HG03060 (cell line): ENCODE results near the gene RASA2.
"Not testable (repeated sequence)": the region's sequence is repeated elsewhere in the genome, so short reads cannot be mapped to it uniquely, and the experiment has no call there.

ENCODE experiments used
- ATAC-seq: cut with Tn5 transposase; IDR thresholded peaks from one replicate; pipeline ENCODE4 v1.9.1; 2021; ENCODE audit warnings: low read depth, moderate number of reproducible peaks; ENCODE audit not compliant: unreplicated experiment

The RASA2 gene

DNA sequence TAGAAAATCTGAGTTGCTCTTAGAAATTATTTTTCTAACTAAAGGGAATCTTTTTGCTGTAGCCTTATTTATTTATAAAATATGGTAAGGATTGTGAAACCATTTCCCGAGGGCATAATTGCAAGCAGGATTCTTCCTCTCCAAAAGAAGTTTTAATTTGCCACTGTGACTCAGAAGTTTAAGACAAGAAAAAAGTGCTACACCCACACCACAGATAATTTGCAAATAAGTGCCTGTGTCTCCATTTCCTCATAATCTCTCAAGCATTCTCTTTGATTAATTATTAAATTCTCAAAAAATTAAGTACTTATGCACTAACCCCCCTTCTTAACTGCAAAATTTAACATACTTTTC is 43.6 kb downstream of the RASA2 start:
- no peak for ATAC-seq

DNA sequence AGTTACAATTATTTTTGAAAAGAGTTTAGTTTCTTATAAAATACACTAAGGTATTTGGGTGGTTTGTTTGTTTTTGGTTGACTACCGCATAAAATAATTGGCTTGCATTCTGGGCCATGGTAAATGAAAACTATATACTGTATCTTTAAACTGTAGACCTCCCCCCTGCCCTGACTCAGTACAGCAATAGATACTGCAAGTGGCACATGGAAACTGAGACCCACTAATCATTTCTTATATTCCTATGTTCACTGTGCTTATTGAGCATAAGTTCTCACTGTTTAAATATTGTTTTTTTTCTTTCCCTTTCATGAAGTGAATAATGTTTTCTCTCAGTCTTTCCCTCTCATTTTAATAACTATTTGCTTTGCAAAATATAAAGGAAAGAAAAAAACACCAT is 45.8 kb downstream of the RASA2 start:
- ATAC-seq: no peak

DNA sequence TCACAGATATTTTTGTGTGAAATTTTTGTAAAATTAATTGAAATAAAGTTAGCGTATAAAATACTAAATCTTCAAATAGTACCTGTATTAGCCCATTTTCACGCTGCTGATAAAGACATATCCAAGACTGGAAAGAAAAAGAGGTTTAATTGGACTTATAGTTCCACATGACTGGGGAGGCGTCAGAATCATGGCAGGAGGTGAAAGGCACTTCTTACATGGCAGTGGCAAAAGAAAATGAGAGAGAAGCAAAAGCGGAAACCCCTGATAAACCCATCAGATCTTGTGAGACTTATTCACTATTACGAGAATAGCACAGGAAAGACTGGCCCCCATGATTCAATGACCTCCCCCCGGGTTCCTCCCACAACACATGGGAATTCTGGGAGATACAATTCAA is 49.2 kb downstream of the RASA2 start:
- ATAC-seq: not testable (repeated sequence)

- no peak for ATAC-seq
Measured at GRCh38 chr3:141537856-141538255, 51.0 kb downstream of the RASA2 start.

DNA sequence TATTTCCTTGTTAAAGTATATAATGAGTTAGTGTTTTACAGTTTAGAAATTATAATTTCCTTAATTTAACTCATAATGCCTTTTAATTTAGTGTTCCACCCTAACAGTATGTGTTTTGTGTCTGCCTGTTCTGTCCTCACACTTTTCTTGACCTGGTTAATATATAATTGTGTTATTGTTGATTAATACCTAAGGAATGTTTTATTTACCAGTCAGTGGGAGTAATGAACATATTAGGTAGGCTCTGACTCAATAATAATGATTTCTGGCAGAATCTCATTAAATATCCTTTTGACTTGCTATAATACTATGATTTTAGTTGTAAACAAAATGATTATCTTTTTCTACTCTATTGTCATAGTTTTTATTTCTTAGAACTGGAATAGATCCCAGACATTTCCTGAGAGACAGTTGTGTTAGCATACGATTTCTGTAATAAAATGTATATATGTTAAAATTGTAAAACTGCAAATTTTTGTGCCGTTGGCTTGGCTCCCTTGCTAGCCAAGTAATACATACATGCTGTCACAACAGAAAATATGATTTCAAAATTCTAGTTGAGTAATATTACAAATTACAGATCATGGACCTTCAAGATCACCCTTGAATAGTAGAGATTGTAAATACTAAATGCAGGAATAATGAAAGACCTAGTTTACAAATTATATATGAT is 51.9 kb downstream of the RASA2 start:
- no peak for ATAC-seq

- ATAC-seq: no peak
Measured at GRCh38 chr3:141539431-141540187, 52.8 kb downstream of the RASA2 start.

DNA sequence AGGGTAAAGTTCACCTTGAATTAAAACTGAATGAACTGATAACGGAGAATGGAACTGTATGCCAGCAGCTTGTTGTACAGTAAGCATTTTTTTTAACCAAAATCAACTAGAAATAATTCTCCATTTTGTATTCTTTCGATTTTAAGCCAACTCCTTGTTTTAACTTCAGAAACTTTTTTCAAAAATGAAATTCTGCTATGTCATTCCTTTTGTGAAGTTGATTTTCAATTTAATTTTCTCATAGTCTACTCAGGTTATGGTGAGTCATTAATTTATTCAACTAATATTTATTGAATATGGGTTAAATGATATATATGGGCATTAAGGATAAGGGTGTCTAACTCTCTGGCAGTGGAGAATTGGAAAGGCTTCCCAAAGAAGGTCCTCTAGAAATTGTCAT is 53.7 kb downstream of the RASA2 start:
- no peak for ATAC-seq

DNA sequence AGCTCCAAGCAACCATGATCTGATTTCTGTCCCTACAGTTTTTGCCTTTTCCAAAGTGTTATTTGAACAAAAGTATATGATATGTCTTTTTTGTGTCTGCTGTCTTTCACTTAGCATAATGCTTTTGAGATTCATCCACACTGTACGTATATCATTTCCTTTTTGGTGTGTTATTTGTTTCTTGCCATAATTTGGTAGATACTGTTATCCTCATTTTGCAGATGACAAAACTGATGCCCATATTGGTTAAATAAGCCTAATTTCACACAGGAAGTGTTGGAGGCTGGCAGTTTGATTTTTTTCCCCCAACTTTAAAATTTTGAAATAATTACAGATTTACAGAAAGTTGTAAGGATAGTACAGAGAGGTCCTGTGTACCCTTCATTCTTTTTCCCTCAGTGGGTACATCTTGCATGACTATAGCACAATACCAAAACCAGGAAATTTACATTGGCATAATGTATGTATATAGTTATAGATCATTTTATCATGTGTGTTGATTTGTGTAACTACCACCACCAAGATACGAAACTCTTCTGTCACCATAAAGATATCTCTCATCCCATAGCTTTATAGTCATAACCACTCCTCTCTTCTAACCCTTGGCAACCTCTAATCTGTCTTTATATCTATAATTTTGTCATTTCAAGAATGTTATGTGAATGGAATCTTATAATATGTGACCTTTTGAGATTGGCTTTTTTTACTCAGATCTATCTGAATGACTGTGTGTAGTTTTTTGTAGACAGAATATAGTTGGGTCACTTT is 55.6 kb downstream of the RASA2 start:
- no peak for ATAC-seq

- ATAC-seq: no peak
Measured at GRCh38 chr3:141542989-141543388, 56.2 kb downstream of the RASA2 start.

GRCh38 chr3:141544697-141545096 is 57.9 kb downstream of the RASA2 start:
- ATAC-seq: no peak

DNA sequence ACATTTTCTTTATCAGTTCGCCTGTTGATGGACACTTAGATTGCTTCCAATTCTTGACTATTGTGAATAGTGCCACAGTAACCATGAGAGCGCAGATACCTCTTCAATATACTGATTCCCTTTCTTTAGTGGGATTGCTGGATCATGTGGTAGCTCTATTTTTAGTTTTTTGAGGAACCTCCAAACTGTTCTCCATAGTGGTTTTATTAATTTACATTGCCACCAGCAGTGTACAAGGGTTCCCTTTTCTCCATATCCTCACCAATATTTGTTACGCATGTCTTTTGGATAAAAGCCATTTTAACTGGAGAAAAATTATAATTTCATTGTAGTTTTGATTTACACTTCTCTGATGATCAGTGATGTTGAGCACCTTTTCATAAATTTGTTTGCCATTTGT is 59.3 kb downstream of the RASA2 start:
- no peak for ATAC-seq

DNA sequence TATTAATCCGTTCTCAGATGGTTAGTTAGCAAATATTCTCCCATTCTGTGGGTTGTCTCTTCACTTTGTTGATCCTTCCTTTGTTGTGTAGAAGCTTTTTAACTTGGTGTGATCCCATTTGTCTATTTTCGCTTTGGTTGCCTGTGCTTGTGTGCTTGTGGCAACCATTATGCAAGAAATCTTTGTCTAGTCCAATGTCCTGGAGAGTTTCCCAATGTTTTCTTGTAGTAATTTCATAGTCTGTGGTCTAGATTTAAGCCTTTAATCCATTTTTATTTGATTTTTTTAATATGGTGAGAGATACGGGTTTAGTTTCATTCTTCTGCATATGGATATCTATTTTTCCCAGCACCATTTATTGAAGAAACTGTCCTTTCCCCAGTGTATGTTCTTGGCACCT is 59.8 kb downstream of the RASA2 start:
- no peak for ATAC-seq

DNA sequence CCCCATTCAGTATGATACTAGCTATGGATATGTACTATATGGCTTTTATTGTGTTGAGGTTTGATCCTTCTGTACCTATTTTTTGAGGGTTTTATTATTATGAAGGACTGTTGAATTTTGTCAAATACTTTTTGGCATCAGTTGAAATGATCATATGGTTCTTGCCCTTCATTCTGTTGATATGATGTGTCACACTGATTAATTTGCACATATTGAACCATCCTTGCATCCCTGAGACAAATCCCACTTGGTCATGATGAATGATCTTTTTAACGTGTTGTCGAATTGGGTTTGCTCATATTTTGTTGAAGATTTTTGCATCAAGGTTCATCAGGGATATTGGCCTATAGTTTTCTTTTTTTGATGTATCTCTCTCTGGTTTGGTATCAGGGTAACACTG is 61.0 kb downstream of the RASA2 start:
- no peak for ATAC-seq

DNA sequence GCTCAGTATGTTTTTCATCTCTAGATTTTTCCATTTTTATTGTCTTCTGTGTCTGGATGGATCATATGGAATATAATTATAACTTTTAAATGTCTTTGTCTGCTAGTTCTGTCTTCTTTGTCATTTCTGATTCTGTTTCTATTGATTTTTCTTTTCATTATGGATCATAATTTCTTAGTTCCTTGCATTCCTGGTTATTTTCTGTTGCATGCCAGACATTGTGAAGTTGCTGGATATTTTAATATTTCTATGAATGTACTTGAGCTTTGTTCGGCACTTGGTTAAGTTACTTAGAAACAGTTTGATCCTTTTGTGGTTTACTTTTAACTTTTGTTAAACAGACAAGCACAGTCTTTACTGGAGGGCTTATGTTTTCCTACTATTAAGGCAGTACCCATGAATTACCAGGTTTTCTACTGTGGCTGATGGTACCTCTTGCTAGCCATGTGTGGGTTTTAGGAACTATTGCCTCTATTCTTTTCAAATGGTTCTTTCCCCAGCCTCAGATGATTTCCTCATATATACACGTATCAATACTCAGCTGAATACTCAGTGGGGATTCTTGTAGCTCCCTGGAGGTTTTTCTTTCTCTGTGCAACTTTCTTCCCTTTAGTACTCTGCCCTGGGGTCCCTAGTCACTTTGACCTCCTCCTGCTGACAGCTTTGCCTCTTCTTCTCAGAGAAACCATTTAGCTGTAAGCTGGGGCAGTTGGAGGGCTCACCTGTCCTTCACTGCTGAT is 64.3 kb downstream of the RASA2 start:
- no peak for ATAC-seq

DNA sequence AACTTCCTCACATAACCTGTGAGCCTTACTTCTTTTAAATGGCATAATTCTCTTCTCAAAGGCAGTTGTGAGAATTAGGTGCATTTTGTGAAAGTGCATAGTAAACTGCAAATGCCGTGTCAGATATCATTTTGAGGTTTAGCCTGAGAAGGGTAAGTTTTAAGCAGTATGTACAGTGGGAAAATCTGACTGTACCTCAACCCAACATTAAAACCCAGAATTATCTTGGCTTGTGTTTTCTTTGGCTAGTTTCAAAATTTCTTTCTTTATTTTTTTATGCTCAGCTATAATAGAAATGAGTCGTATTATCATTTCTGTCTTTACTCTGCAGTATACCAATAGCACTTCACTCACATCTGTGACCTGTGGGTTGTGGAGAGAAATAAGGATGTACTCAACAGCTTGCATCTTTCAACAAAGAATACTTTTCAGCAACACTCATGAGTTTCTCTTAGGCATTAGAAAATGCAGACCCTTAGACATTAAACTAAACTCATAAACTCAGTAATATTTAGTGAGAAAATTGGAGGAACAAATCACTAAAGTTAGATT is 65.7 kb downstream of the RASA2 start:
- ATAC-seq: no peak

- ATAC-seq: no peak
Measured at GRCh38 chr3:141553055-141553454, 66.2 kb downstream of the RASA2 start.

DNA sequence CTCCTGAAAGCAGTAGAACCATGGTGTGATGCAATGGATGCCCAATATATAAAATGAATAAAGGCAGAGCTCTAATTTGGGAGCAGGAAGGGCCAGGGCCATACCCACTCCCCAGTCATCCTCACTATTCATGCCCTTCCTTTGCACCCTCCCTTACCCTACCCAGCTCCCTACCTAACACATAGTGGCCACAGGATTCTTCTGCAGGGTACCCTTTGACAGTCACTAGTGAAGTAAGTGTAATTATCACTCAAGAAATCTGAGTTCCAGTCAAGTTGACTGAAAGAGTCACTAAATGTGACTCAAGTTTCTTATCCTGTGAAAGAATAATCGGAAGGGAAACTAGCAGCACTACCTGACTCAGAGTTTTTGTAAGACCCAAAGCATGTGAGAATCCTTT is 69.2 kb downstream of the RASA2 start:
- ATAC-seq: no peak

- no peak for ATAC-seq
Measured at GRCh38 chr3:141557961-141558706, 71.3 kb downstream of the RASA2 start.

- no peak for ATAC-seq
Measured at GRCh38 chr3:141561426-141562034, 74.7 kb downstream of the RASA2 start.

DNA sequence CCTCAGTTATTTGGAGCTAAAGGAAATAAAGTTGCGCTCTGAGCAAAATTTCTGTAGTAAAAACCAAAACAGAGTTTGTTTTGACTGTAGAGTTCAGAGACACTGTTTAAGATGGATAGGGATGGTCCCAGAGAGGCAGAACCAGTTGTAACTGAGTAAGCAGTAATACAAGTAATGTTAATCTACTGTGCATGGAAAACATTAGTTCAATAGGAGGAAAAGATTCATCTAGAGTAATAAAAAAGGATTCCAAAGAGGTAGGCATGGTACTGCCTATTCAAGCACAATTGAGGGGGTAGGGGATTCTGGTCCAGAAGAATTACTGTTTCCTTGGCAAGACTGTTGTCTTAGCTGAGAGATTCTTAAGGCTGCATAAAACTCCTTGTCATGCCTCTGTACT is 77.4 kb downstream of the RASA2 start:
- no peak for ATAC-seq
